ENCODE results near the gene PPARA.

GRCh38 chr22:46180370-46181137, 30.2 kb downstream of the PPARA start:
- TF ChIP-seq CTCF (conservative IDR thresholded peaks at IDR 0.05; ENCODE audit: low read depth, low read length) (no peak), CHD1 (IDR thresholded peaks at IDR 0.05; ENCODE audit: low read depth, low read length) (no peak)

Data from IMR-90 (cell line).